Placental pericyte (primary cell): ENCODE data around the gene POLR3G. TPM values are rescaled to one million over a fixed set of nuclear protein-coding genes. Genes with fewer than 3 reads are reported as not detected.

Experiments
- total RNA-seq: library from RNA; depleted of rRNA; stranded (reverse); fragments of >200 nt; gene quantifications from 2 replicates; pipeline ENCODE4 v1.2.3, GENCODE V29; 2012

POLR3G gene, protein sequence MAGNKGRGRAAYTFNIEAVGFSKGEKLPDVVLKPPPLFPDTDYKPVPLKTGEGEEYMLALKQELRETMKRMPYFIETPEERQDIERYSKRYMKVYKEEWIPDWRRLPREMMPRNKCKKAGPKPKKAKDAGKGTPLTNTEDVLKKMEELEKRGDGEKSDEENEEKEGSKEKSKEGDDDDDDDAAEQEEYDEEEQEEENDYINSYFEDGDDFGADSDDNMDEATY
- total RNA-seq = 1.1 and 5.0 TPM in 2 replicates

DNA sequence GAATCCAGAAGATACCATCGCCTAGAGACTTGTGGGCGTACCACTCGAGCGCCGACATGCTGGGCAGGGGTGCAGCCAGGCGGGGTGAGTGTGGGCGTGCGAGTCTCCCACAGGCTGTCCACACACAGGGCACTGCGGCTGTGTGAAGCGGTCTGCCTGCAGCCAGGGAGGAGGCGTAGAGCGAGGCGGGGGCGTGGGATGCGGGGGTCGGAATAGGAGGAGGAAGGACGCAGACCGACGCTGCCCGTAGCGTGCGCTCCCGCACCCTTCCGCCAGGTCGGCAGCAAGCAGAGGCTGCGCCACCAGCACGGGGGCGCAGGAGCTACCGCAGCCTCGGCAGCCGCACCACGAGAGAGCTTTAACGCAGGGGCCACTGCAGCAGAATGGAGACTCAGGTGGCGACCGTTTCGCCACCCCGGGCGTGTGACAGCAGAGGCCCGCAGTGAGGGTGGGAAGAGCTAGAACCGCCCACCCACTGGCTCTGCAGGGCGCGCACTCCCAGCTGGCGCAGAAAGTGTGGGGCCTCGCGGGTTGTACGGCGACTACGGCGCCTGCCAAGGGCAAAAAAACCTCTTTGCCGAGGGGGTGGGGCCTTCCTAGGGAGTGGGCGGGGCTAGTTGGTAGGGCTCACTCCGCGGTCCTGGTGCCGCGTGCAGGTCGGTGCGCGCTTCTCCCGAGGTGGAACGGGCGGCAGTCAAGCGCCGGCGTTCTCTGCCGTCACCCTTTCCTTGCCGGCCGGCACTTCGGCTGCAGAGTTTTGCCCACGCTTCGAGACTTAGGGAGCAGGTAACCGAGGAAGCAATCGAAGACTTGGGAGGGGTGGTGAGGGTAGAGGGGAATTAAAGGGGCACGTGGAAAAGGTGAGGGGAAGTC is at the start of gene POLR3G, which contains the start of gene MBLAC2:
Gene POLR3G (plus strand): TSS at position 630 of the 873 bp plus-strand sequence. CDS start 10,704 bp downstream, outside the sequence.
Gene MBLAC2 (minus strand): TSS at position 537 of the 873 bp plus-strand sequence. CDS start 479 bp downstream, at position 58.

DNA sequence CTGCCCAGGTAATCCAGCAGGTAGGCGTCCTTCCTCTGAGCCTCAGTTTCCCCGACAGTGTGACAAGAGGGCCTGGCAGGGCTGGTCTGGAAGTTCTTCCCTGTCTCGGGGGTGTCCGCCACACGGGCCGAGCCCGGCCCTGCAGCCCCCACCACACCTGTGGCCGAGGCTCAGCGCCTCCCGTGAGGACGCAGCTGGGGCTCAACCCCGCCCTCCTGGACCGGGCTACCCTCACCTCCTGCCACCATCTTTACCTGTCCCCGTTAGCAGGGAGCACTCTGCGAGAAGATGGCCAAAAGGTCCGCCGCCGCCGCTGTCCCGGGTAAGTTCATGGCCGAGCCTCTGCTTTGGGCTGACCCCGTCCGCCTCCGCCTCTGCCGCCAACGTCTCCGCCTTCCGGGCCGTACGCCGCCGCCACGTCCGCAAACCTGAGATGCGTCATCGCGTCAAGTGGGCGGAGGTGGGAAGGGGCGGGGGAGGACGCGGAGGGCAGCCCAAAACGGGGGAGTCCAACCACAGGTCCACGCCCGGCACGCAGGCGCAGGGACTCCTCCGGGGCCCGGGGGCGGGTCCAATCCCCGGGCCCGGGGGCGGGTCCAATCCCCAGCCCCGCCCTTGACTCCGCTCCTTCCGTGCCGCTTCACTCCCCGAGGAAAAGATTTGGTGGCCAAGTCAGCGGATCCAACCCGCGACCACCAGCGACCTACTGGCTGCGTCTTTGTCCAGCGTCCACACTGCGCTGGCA is 54.7 kb downstream of the POLR3G start, which contains the start of gene LYSMD3:
Gene LYSMD3 (minus strand): TSS at position 391 of the 745 bp plus-strand sequence. CDS start 4,295 bp downstream, outside the sequence.

DNA sequence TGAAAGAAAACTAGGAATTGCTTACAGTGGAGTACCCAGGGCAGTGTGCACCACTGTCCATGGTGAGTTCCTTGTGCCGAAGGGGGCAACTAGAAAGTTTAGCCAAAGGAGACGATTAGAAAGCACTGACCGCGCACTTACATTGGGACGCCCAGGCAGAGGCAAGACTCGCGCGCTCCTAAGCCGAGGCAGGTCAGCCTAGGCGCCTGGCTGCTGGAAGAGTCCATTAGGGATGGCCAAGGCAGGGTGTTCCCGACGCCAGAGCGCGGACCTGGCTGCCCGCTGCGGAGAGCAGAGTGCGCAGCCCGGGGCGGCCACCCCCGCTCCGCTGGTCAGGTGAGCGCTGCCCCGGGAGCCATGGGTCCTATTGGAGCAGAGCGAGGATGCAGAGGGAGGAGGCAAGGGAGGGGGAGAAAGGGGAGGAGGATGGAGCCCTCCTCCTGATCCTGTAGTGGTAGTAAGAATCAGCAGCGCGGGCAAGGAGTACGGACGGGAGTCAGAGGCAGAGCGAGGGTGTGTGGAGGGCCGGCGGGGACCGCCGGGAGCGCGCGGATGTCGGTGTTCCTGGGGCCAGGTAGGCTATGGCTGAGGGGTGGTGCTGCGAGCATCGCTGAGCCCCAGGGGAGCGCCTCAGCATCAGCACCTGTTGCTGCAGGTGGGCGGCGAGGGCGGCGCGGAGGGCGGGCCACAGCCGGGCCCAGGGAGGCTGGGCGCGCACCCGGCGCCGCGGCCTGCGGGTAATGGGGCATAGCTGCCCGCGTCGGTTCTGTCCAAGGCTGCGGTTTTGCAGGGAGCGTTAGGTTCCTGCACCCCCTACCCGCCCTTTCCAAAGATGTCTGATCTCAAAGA is 83.9 kb downstream of the POLR3G start, which contains the start of gene ADGRV1:
Gene ADGRV1 (plus strand): TSS at position 454 of the 849 bp plus-strand sequence. CDS start 99 bp downstream, at position 553.

Other genes with a start within 250 kb of the POLR3G start
- gene CETN3, start 65.1 kb upstream of the POLR3G start, total RNA-seq = 6.6 and 10.3 TPM in 2 replicates
- gene MBLAC2, start 93 bp upstream of the POLR3G start, total RNA-seq = 3.9 and 5.2 TPM in 2 replicates
- gene LYSMD3, start 54.7 kb downstream of the POLR3G start, total RNA-seq = 21.6 and 25.2 TPM in 2 replicates
- gene ADGRV1, start 83.9 kb downstream of the POLR3G start, total RNA-seq = 0.14 and 0.66 TPM in 2 replicates